HG02623 (cell line): Measurements from ENCODE around the gene DHX30.
"Not testable (repeated sequence)": the region's sequence is repeated elsewhere in the genome, so short reads cannot be mapped to it uniquely, and the experiment has no call there.

Experiments
- ATAC-seq: cut with Tn5 transposase; IDR thresholded peaks from one replicate; pipeline ENCODE4 v1.9.1; 2021; ENCODE audit warnings: moderate library complexity; ENCODE audit not compliant: unreplicated experiment

Gene DHX30

GRCh38 chr3:47882338-47882737 lies 79.4 kb downstream of the DHX30 start:
- no peak for ATAC-seq

GRCh38 chr3:47884603-47885002 lies 81.7 kb downstream of the DHX30 start:
- no peak for ATAC-seq

GRCh38 chr3:47885168-47885567 lies 82.2 kb downstream of the DHX30 start:
- ATAC-seq: no peak

GRCh38 chr3:47887991-47888390 lies 85.1 kb downstream of the DHX30 start:
- not testable (repeated sequence) for ATAC-seq

GRCh38 chr3:47888986-47889757 lies 86.2 kb downstream of the DHX30 start:
- ATAC-seq: no peak

- no peak for ATAC-seq
Measured at GRCh38 chr3:47890126-47890827, 87.3 kb downstream of the DHX30 start.

- ATAC-seq: no peak
Measured at GRCh38 chr3:47890828-47891612, 88.1 kb downstream of the DHX30 start.

GRCh38 chr3:47891613-47892005 lies 88.7 kb downstream of the DHX30 start:
- ATAC-seq: no peak

GRCh38 chr3:47892286-47893040 lies 89.5 kb downstream of the DHX30 start:
- ATAC-seq: no peak

GRCh38 chr3:47895241-47895640 lies 92.3 kb downstream of the DHX30 start:
- no peak for ATAC-seq

GRCh38 chr3:47896736-47897135 lies 93.8 kb downstream of the DHX30 start:
- ATAC-seq: no peak

GRCh38 chr3:47897954-47898353 lies 95.0 kb downstream of the DHX30 start:
- ATAC-seq: no peak

- ATAC-seq: no peak
Measured at GRCh38 chr3:47899495-47900108, 96.7 kb downstream of the DHX30 start.
